Transverse colon (tissue), 4 donors: ENCODE results near the gene TYMS. TPM values are rescaled to one million over a fixed set of nuclear protein-coding genes. Genes with fewer than 3 reads are reported as not detected.
A peak's percentile ranks its signal among the peaks of the same experiment; 100 is the strongest.

ENCODE experiments used
- DNase-seq: peaks from one replicate; pipeline ENCODE4 v3.0.0-alpha.2; 2019
- H3K27ac ChIP-seq, 4 donors: fragments of 200-600 bp; sonication (generic); 2 replicates each; pipeline ENCODE4 v1.5.1; 2016 to 2018; ENCODE audit warnings: inconsistent platforms in 4 of 4
- H3K27me3 ChIP-seq: fragments of 200-600 bp; sonication (generic); 2 replicates; pipeline ENCODE4 v1.5.1; 2017; ENCODE audit warnings: inconsistent platforms
- H3K36me3 ChIP-seq, 4 donors: fragments of 200-600 bp; sonication (generic); 2 replicates each; pipeline ENCODE4 v1.5.1; 2017 to 2019; ENCODE audit warnings: inconsistent platforms in 4 of 4
- H3K4me1 ChIP-seq, 4 donors: fragments of 200-600 bp; sonication (generic); 2 replicates each; pipeline ENCODE4 v1.5.1; 2017 to 2020; ENCODE audit warnings: inconsistent platforms in 4 of 4
- H3K4me3 ChIP-seq, 4 donors: fragments of 200-600 bp; sonication (generic); 1 replicate in 1 of 4; 2 replicates in 3 of 4; pipeline versions ENCODE4 v1.5.1 to v1.6.1; 2017 to 2019; ENCODE audit warnings: inconsistent platforms in 4 of 4
- H3K9me3 ChIP-seq, 2 donors: fragments of 200-600 bp; sonication (generic); 2 replicates each; pipeline ENCODE4 v1.5.1; 2017 to 2019; ENCODE audit warnings: inconsistent platforms in 2 of 2
- CTCF ChIP-seq, 5 experiments: fragments of 200-600 bp in 3 of 5; fragments of 450-650 bp in 2 of 5; sonication (generic) in 3 of 5; IDR thresholded peaks; 1 replicate in 2 of 5; 2 replicates in 3 of 5; pipeline ENCODE4 v1.5.1; 2016 to 2017; ENCODE audit warnings: antibody characterized with exemption in 5 of 5, inconsistent platforms in 3 of 5, mild to moderate bottlenecking in 2 of 5, moderate library complexity in 1 of 5
- EP300 ChIP-seq: sonication (generic); formaldehyde crosslinking; IDR thresholded peaks from one replicate; pipeline ENCODE4 v1.6.1; 2017; ENCODE audit warnings: antibody characterized with exemption, low read depth
- POLR2A ChIP-seq: fragments of 450-650 bp; IDR thresholded peaks from one replicate; pipeline ENCODE4 v1.6.1; 2016; ENCODE audit warnings: antibody characterized with exemption, mild to moderate bottlenecking, moderate library complexity
- POLR2AphosphoS5 ChIP-seq, 3 donors: sonication (generic); formaldehyde crosslinking; IDR thresholded peaks; one replicate each; pipeline ENCODE4 v1.6.1; 2016; ENCODE audit warnings: antibody characterized with exemption in 3 of 3
- WGBS, 2 donors: methylation state at CpG; one replicate each; pipeline ENCODE4 v1.1.5; 2018; ENCODE audit warnings: low coverage in 1 of 2; 5-methylcytosine and 5-hydroxymethylcytosine counted together
- in situ Hi-C, 4 donors: fragments of 200-750 bp; cut with MboI; loops; one replicate each; pipeline versions ENCODE4 v1.15.0 to v1.15.1; 2017; ENCODE audit warnings: low sequenced_read_pairs in 3 of 4, low pct_ligation_motif_present in 1 of 4, low pct_unique_long_range_greater_than_20kb in 1 of 4
- intact Hi-C: fragments of 100-400 bp; cut with DNase I; formaldehyde crosslinking; loops from one replicate; pipeline ENCODE4 v1.15.1; 2023; ENCODE audit warnings: low total_unique reads
- total RNA-seq, 4 donors: library from RNA; depleted of rRNA; stranded (reverse); fragments of >200 nt; gene quantifications; one replicate each; pipeline ENCODE4 v1.1.0, GENCODE V29; 2016

Gene TYMS
- 1 to 10 TPM; 3.2 to 5.9 (median 4.7) TPM for total RNA-seq

GRCh38 chr18:657311-658000 is at the start of gene TYMS:
Gene TYMS, plus strand, starts transcription at chr18:657653. Its CDS starts 90 bp downstream, at chr18:657743.
- Histone ChIP-seq H3K4me3 (peak within 1 kb of the TSS; percentile 56 to 77 (median 62)), H3K27ac (peak within 1 kb of the TSS; percentile 62 to 92 (median 78)), H3K4me1 (peaks cover 0 to 7% (median 6%) of the 10 kb centered on the region in 4 donors), H3K9me3 (no peaks in the 10 kb centered on the region), H3K27me3 (no peaks in the 10 kb centered on the region), H3K36me3 (no peaks in the 10 kb centered on the region)
- 0% methylated on average over 29 of the region's 79 CpGs; no CpG with 5 or more reads in 1 of the 2 donors for whole genome bisulfite sequencing, 2 donors
- in situ Hi-C loops (no loop called here), intact Hi-C loops (no loop called here)
- DNase-seq, result peak; percentile 80
- TF ChIP-seq POLR2AphosphoS5 (IDR thresholded peaks at IDR 0.05) (peak; percentile 9 to 34 (median 24)), EP300 (no peak), CTCF (IDR thresholded peaks at IDR 0.05) (peak in 2 of 5 experiments; percentile 4 to 7), POLR2A (peak; percentile 17)

- no peaks in the 10 kb centered on the region for H3K9me3 ChIP-seq
- no peak overlapping the region for H3K27ac ChIP-seq
- 70 to 100% methylated on average over 1 to 7 of the region's 7 CpGs for WGBS, 2 donors
- DNase-seq, result no peak
- no peaks in the 10 kb centered on the region for H3K27me3 ChIP-seq
- no peak overlapping the region for H3K4me3 ChIP-seq
- in situ Hi-C loops (no loop called here), intact Hi-C loops (loop anchor here (5.0 kb wide), 1 partner anchor 311 kb away; no protein-coding TSS in a partner anchor)
- TF ChIP-seq CTCF (IDR thresholded peaks at IDR 0.05) (no peak), POLR2A (no peak), POLR2AphosphoS5 (IDR thresholded peaks at IDR 0.05) (no peak), EP300 (no peak)
- H3K36me3 ChIP-seq, result no peaks in the 10 kb centered on the region
- no peaks in the 10 kb centered on the region for H3K4me1 ChIP-seq
These were observed 49.5 kb upstream of the TYMS start for GRCh38 chr18:607930-608329.

GRCh38 chr18:610214-610928 is 47.1 kb upstream of the TYMS start:
- Histone ChIP-seq H3K9me3 (no peaks in the 10 kb centered on the region), H3K27ac (no peak overlapping the region), H3K27me3 (no peaks in the 10 kb centered on the region), H3K36me3 (no peaks in the 10 kb centered on the region), H3K4me3 (no peak overlapping the region), H3K4me1 (no peaks in the 10 kb centered on the region)
- TF ChIP-seq POLR2A (no peak), POLR2AphosphoS5 (IDR thresholded peaks at IDR 0.05) (no peak), EP300 (no peak), CTCF (IDR thresholded peaks at IDR 0.05) (no peak)
- DNase-seq, result no peak
- intact Hi-C loops, result no loop called here
- in situ Hi-C loops, result loop anchor here in 3 of 4 donors (5.0 to 10.0 kb wide), 3 partner anchors 316 to 336 kb away; no protein-coding TSS in a partner anchor
- 78 to 79% methylated on average over 9 to 15 of the region's 15 CpGs for WGBS, 2 donors

- Histone ChIP-seq H3K27me3 (no peaks in the 10 kb centered on the region), H3K4me1 (no peaks in the 10 kb centered on the region), H3K27ac (no peak overlapping the region), H3K9me3 (no peaks in the 10 kb centered on the region), H3K36me3 (no peaks in the 10 kb centered on the region), H3K4me3 (no peak overlapping the region)
- TF ChIP-seq CTCF (IDR thresholded peaks at IDR 0.05) (no peak), EP300 (no peak), POLR2AphosphoS5 (IDR thresholded peaks at IDR 0.05) (no peak), POLR2A (no peak)
- 77 to 90% methylated on average over 7 of the region's 7 CpGs for WGBS, 2 donors
- in situ Hi-C loops, result loop anchor here in 3 of 4 donors (5.0 to 10.0 kb wide), 3 partner anchors 317 to 337 kb away; no protein-coding TSS in a partner anchor
- intact Hi-C loops, result no loop called here
- no peak for DNase-seq
These were observed 45.3 kb upstream of the TYMS start for GRCh38 chr18:612156-612555.
